SK-N-MC (cell line): ENCODE results near the gene VPS52.

Experiments
- EZH2 ChIP-seq: fragments of 200-600 bp; sonication (generic); IDR thresholded peaks from one replicate; pipeline ENCODE4 v1.6.1; 2017; ENCODE audit warnings: antibody characterized with exemption
- POLR2AphosphoS5 ChIP-seq: IDR thresholded peaks from 2 replicates; pipeline ENCODE4 v1.6.1; 2012; ENCODE audit warnings: mild to moderate bottlenecking, low read depth, low read length, borderline replicate concordance

GRCh38 chr6:33241968-33242367 is 29.7 kb downstream of the VPS52 start:
- TF ChIP-seq POLR2AphosphoS5 (no peak), EZH2 (no peak)
